Neutrophil (primary cell): ENCODE measurements around the gene TMCO6.
"Not testable (repeated sequence)": the region's sequence is repeated elsewhere in the genome, so short reads cannot be mapped to it uniquely, and the experiment has no call there.

Experiments
- H3K27ac ChIP-seq: fragments of 200-600 bp; sonication (generic); 2 replicates; pipeline ENCODE4 v1.5.1; 2016; ENCODE audit warnings: mild to moderate bottlenecking, moderate library complexity
- H3K27me3 ChIP-seq: fragments of 200-600 bp; sonication (generic); 2 replicates; pipeline ENCODE4 v1.6.0; 2016; ENCODE audit warnings: mild to moderate bottlenecking
- H3K36me3 ChIP-seq: fragments of 200-600 bp; sonication (generic); 2 replicates; pipeline ENCODE4 v1.5.1; 2017
- H3K4me1 ChIP-seq, 2 experiments: fragments of 200-600 bp in 1 of 2; sonication (generic) in 1 of 2; 1 replicate in 1 of 2; 2 replicates in 1 of 2; pipeline versions ENCODE4 v1.5.1 to v1.6.1; 2013 to 2016; ENCODE audit warnings: low read depth in 1 of 2, low read length in 1 of 2, mild to moderate bottlenecking in 1 of 2, moderate library complexity in 1 of 2; ENCODE audit not compliant: control insufficient read depth in 1 of 2, insufficient read depth in 1 of 2
- H3K4me3 ChIP-seq, 2 experiments: fragments of 200-600 bp in 1 of 2; sonication (generic) in 1 of 2; 1 replicate in 1 of 2; 2 replicates in 1 of 2; pipeline ENCODE4 v1.5.1; 2013 to 2016; ENCODE audit warnings: low read depth in 1 of 2, low read length in 1 of 2, mild to moderate bottlenecking in 1 of 2, moderate library complexity in 1 of 2
- H3K9me3 ChIP-seq: fragments of 200-600 bp; sonication (generic); 2 replicates; pipeline ENCODE4 v1.5.1; 2016
- TF ChIP-seq, protein P1 (sequence below): fragments of 200-600 bp; sonication (generic); IDR thresholded peaks from 2 replicates; pipeline ENCODE4 v1.5.1; 2016; ENCODE audit warnings: antibody characterized with exemption

The TMCO6 gene

DNA sequence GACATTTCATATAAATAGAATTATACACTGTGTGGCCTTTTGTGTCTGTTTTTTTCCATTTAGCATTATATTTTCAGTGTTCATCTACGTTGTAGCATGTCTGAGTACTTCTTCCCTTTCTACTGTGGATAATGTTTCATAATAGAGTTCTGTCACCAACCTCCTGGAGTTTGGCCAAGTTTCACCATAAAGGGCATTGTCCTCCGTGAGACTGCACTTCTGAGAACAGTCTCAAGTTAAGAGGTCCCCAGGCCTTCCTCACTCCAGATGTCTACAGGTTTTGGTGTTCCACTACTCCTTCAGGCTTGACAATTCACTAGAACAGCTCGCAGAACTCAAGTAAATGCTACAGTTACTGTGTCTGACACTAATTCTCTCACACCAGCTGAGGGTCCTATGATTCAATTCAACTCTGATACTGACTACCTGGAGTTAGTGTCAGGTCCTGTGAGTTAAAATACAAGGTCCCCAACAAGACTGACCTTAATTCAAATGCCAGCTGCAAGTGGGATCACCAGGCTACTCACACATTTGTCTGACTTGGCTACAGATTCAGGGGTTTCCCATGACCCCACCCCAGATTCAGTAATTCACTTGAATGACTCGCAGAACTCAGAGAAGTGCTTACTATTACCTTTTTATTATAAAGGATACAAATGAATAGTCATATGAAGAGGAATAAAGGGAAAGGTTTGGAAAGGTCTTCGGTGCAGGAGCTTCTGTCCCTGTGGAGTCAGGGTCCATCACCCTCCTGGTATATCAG lies 43.5 kb upstream of the TMCO6 start:
- Histone ChIP-seq H3K27ac (peak overlapping the region; percentile 93), H3K36me3 (no peaks in the 10 kb centered on the region), H3K4me3 (peak overlapping the region; percentile 39 to 40), H3K27me3 (no peaks in the 10 kb centered on the region), H3K9me3 (no peaks in the 10 kb centered on the region), H3K4me1 (peaks cover 61 to 64% of the 10 kb centered on the region in 2 experiments)
- TF ChIP-seq, protein P1, sequence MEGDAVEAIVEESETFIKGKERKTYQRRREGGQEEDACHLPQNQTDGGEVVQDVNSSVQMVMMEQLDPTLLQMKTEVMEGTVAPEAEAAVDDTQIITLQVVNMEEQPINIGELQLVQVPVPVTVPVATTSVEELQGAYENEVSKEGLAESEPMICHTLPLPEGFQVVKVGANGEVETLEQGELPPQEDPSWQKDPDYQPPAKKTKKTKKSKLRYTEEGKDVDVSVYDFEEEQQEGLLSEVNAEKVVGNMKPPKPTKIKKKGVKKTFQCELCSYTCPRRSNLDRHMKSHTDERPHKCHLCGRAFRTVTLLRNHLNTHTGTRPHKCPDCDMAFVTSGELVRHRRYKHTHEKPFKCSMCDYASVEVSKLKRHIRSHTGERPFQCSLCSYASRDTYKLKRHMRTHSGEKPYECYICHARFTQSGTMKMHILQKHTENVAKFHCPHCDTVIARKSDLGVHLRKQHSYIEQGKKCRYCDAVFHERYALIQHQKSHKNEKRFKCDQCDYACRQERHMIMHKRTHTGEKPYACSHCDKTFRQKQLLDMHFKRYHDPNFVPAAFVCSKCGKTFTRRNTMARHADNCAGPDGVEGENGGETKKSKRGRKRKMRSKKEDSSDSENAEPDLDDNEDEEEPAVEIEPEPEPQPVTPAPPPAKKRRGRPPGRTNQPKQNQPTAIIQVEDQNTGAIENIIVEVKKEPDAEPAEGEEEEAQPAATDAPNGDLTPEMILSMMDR: peak; percentile 14

DNA sequence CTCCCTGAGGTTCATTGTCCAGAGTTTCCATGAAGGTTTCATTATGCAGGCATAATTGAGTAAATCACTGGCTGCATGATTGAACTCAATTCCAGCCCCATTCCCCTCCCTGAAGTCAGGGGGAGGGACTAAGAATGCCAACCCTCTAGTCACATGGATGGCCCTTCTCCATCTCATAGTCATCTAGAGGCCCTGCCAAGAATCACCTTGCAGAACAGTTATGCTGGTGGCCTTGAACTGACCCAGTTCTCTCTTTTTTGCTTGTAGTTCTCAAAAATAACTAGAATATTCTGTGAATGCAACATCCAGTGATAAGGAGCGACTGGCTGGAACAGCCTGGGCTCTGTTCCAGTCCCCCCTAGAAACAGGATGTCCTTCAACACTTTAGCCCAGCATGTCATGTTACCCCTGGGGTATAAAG lies 42.9 kb upstream of the TMCO6 start:
- Histone ChIP-seq H3K27me3 (no peaks in the 10 kb centered on the region), H3K4me1 (peaks cover 60 to 64% of the 10 kb centered on the region in 2 experiments)

DNA sequence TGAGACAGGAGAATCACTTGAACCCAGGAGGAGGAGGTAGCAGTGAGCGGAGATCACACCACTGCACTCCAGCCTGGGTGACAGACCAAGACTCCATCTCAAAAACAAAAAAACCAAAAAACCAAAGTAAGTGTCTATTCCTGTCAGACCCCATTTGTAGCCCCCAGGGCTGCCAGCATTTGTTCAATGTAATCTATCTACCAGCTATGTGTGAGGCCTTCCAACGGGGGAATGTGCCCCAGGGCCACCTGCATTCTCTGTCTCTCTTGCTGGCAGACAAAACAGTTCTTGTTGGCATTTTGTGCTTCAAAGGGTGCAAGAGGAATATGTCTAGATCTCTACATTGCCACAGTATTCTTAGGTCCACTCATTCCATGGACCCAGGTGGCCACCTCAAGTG lies 40.4 kb upstream of the TMCO6 start:
- H3K27me3 ChIP-seq: no peaks in the 10 kb centered on the region
- no peaks in the 10 kb centered on the region for H3K36me3 ChIP-seq
- no peak overlapping the region for H3K27ac ChIP-seq
- H3K9me3 ChIP-seq: no peaks in the 10 kb centered on the region
- H3K4me3 ChIP-seq: no peak overlapping the region
- TF ChIP-seq, protein P1: no peak
- peaks cover 64 to 71% of the 10 kb centered on the region in 2 experiments for H3K4me1 ChIP-seq

More for the DNA sequence above, 42.9 kb upstream of the TMCO6 start:
- Histone ChIP-seq H3K9me3 (no peaks in the 10 kb centered on the region), H3K27ac (peak overlapping the region; percentile 93), H3K36me3 (no peaks in the 10 kb centered on the region), H3K4me3 (peak overlapping the region; percentile 39 to 40)
- TF ChIP-seq, protein P1: no peak

DNA sequence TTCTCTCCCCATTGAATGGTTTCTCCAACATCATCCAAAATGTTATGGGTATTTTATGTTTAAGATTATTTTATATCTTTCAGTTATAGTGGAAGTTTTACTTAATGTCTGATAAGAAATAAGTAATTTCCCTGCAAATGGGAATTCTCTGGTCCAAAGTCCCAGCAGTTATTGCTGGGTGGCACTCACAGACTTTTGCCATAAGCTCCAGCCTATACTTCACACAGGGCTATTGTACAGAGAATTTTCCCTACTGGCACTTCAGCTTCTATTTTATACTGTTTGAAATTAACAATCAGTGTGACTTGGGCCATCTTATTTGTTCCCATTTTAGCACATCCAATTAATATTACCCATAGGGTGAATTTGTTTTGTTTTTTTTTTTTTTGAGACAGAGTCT lies 39.2 kb upstream of the TMCO6 start:
- no peaks in the 10 kb centered on the region for H3K27me3 ChIP-seq
- no peaks in the 10 kb centered on the region for H3K9me3 ChIP-seq
- TF ChIP-seq, protein P1: no peak
- H3K4me1 ChIP-seq: peaks cover 63 to 71% of the 10 kb centered on the region in 2 experiments
- no peak overlapping the region for H3K4me3 ChIP-seq
- no peak overlapping the region for H3K27ac ChIP-seq
- H3K36me3 ChIP-seq: no peaks in the 10 kb centered on the region

DNA sequence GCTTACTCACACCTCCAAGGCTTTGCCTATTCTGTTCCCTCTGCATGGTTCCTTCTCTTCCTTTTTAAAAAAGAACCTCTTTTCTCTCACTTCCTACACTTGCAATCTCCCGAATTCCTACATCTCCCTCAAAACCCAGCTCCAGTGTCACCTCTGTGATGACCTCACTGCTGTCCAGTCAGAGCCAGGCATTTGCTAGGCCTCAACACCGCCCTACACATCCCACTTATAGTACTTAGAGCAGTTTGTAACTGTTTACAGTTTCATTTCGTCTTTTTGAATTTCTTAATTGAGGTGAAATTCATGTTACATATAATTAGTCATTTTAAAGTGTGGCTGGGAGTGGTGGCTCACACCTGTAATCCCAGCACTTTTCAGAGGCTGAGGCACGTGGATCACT lies 37.1 kb upstream of the TMCO6 start:
- H3K36me3 ChIP-seq: no peaks in the 10 kb centered on the region
- peak overlapping the region in 1 of 2 experiments; percentile 17 for H3K4me3 ChIP-seq
- no peaks in the 10 kb centered on the region for H3K27me3 ChIP-seq
- no peaks in the 10 kb centered on the region for H3K9me3 ChIP-seq
- TF ChIP-seq, protein P1: no peak
- peaks cover 63 to 69% of the 10 kb centered on the region in 2 experiments for H3K4me1 ChIP-seq
- peak overlapping the region; percentile 97 for H3K27ac ChIP-seq

DNA sequence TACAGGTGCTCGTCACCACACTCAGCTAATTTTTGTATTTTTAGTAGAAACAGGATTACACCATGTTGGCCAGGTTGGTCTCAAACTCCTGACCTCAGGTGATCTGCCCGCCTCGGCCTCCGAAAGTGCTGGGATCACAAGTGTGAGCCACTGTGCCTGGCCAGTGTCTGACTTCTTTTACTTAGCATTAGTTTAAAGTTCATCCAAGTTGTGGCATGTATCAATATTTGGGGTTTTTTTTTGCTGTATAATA lies 35.9 kb upstream of the TMCO6 start:
- Histone ChIP-seq H3K4me3 (peak overlapping the region in 1 of 2 experiments; percentile 17), H3K27ac (peak overlapping the region; percentile 97), H3K4me1 (peaks cover 73 to 75% of the 10 kb centered on the region in 2 experiments)
- H3K27me3 ChIP-seq, H3K9me3 ChIP-seq, H3K36me3 ChIP-seq: not testable (repeated sequence)
